Trophoblast cell (in vitro differentiated cells and primary cell): ENCODE data around the gene CKAP2L.

Source experiments
- DNase-seq, 2 donors: peaks; one replicate each; pipeline ENCODE4 v3.0.0-alpha.2; 2016
- H2AFZ ChIP-seq: 2 replicates; pipeline ENCODE4 v1.6.1; 2013; ENCODE audit warnings: low read length, moderate library complexity, mild to moderate bottlenecking; ENCODE audit not compliant: insufficient read depth, poor library complexity
- H2AK5ac ChIP-seq: 2 replicates; pipeline ENCODE4 v1.6.1; 2013; ENCODE audit warnings: mild to moderate bottlenecking, low read length
- H2BK120ac ChIP-seq: 2 replicates; pipeline ENCODE4 v1.6.1; 2013; ENCODE audit warnings: low read length, mild to moderate bottlenecking, moderate library complexity; ENCODE audit not compliant: insufficient read depth, poor library complexity
- H2BK12ac ChIP-seq: 2 replicates; pipeline ENCODE4 v1.6.1; 2013; ENCODE audit warnings: mild to moderate bottlenecking, low read length, moderate library complexity
- H2BK5ac ChIP-seq: 2 replicates; pipeline ENCODE4 v1.6.1; 2013; ENCODE audit warnings: low read length, low read depth, moderate library complexity, mild to moderate bottlenecking; ENCODE audit not compliant: poor library complexity
- H3K14ac ChIP-seq: 2 replicates; pipeline ENCODE4 v1.6.1; 2013; ENCODE audit warnings: mild to moderate bottlenecking, low read length
- H3K18ac ChIP-seq: 2 replicates; pipeline ENCODE4 v1.6.1; 2013; ENCODE audit warnings: mild to moderate bottlenecking, low read length
- H3K23ac ChIP-seq: 2 replicates; pipeline ENCODE4 v1.6.1; 2013; ENCODE audit warnings: low read length
- H3K27ac ChIP-seq: 2 replicates; pipeline ENCODE4 v1.5.1; 2013; ENCODE audit warnings: low read depth, mild to moderate bottlenecking, inconsistent platforms, low read length, moderate library complexity
- H3K27me3 ChIP-seq: 2 replicates; pipeline ENCODE4 v1.6.1; 2013; ENCODE audit warnings: inconsistent platforms, mild to moderate bottlenecking, low read length, moderate library complexity; ENCODE audit not compliant: insufficient read depth
- H3K36me3 ChIP-seq, 2 experiments: 1 replicate in 1 of 2; 2 replicates in 1 of 2; pipeline ENCODE4 v1.6.1; 2013; ENCODE audit warnings: low read length in 2 of 2, mild to moderate bottlenecking in 2 of 2, moderate library complexity in 1 of 2; ENCODE audit not compliant: insufficient read depth in 2 of 2, control insufficient read depth in 1 of 2
- H3K4ac ChIP-seq: 2 replicates; pipeline ENCODE4 v1.6.1; 2013; ENCODE audit warnings: low read depth, mild to moderate bottlenecking, low read length, moderate library complexity
- H3K4me1 ChIP-seq, 2 experiments: 1 replicate in 1 of 2; 2 replicates in 1 of 2; pipeline ENCODE4 v1.6.1; 2013; ENCODE audit warnings: low read length in 2 of 2, mild to moderate bottlenecking in 2 of 2, moderate library complexity in 1 of 2; ENCODE audit not compliant: insufficient read depth in 2 of 2, control insufficient read depth in 1 of 2
- H3K4me2 ChIP-seq: 2 replicates; pipeline ENCODE4 v1.6.1; 2013; ENCODE audit warnings: inconsistent platforms, mild to moderate bottlenecking, low read length, moderate library complexity
- H3K4me3 ChIP-seq: 2 replicates; pipeline ENCODE4 v1.5.1; 2013; ENCODE audit warnings: mild to moderate bottlenecking, low read depth, low read length, inconsistent platforms
- H3K79me1 ChIP-seq: one replicate; pipeline ENCODE4 v1.6.1; 2013; ENCODE audit warnings: low read length
- H3K79me2 ChIP-seq: 2 replicates; pipeline ENCODE4 v1.6.1; 2013; ENCODE audit warnings: low read length, mild to moderate bottlenecking; ENCODE audit not compliant: control insufficient read depth, insufficient read depth, poor library complexity
- H3K9ac ChIP-seq: 2 replicates; pipeline ENCODE4 v1.6.1; 2013; ENCODE audit warnings: mild to moderate bottlenecking, low read length
- H3K9me3 ChIP-seq: 2 replicates; pipeline ENCODE4 v1.6.1; 2013; ENCODE audit warnings: low read depth, mild to moderate bottlenecking, control low read depth, inconsistent platforms, low read length; ENCODE audit not compliant: insufficient read depth
- H4K12ac ChIP-seq: 2 replicates; pipeline ENCODE4 v1.6.1; 2013; ENCODE audit warnings: low read depth, mild to moderate bottlenecking, low read length, moderate library complexity
- H4K8ac ChIP-seq: 2 replicates; pipeline ENCODE4 v1.6.1; 2013; ENCODE audit warnings: low read depth, mild to moderate bottlenecking, low read length, moderate library complexity
- H4K91ac ChIP-seq: one replicate; pipeline ENCODE4 v1.6.1; 2013; ENCODE audit warnings: low read depth, mild to moderate bottlenecking, low read length, moderate library complexity
- WGBS: extraction: QIAGEN DNeasy Blood & Tissue Kit; methylation state at CpG from one replicate; pipeline ENCODE4 v1.1.7; 2013; ENCODE audit warnings: missing lambda C conversion rate; ENCODE audit not compliant: insufficient read length, insufficient coverage; ENCODE audit errors: extremely low coverage; 5-methylcytosine and 5-hydroxymethylcytosine counted together

CKAP2L gene

DNA sequence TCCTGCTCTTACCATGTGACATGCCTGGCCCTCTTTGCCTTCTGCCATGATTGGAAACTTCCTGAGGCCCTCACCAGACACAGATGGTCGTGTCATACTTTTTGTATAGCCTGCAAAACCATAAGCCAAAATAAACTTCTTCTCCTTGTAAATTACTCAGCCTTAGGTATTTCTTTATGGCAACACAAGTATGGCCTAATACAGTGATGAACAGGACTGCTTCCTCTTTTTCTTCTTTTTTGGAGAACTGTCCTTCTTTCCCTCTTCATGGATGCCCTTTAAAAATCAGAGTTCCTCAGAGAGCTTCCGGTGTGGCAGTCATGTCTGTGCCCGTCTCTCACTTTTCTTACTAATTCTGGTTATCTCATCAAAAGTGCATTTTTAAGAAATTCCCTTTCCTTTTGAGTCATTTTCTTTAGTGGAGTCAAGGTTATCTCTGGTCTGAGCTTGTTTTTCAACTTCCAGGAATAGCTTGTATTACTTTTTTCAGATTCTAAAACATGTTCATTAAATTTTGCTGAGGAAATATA lies 29.1 kb upstream of the CKAP2L start:
- H3K9ac ChIP-seq, result no peak overlapping the region
- no peak overlapping the region for H2BK5ac ChIP-seq
- no peak overlapping the region for H4K91ac ChIP-seq
- no peak overlapping the region for H3K4me2 ChIP-seq
- no peak overlapping the region for H2AK5ac ChIP-seq
- peaks cover 4% of the 10 kb centered on the region for H3K9me3 ChIP-seq
- no peak overlapping the region for H2AFZ ChIP-seq
- no peaks in the 10 kb centered on the region for H3K79me1 ChIP-seq
- H3K27ac ChIP-seq, result no peak overlapping the region
- H3K36me3 ChIP-seq, result no peaks in the 10 kb centered on the region
- no peak overlapping the region for H2BK12ac ChIP-seq
- no peak overlapping the region for H3K14ac ChIP-seq
- H3K4me3 ChIP-seq, result no peak overlapping the region
- H4K12ac ChIP-seq, result no peak overlapping the region
- no peak overlapping the region for H3K23ac ChIP-seq
- no peaks in the 10 kb centered on the region for H3K27me3 ChIP-seq
- peak overlapping the region; percentile 36 for H2BK120ac ChIP-seq
- no CpG with 5 or more reads among the region's 3 CpGs for WGBS
- no peak overlapping the region for H3K18ac ChIP-seq
- H3K4ac ChIP-seq, result no peak overlapping the region
- H3K79me2 ChIP-seq, result no peaks in the 10 kb centered on the region
- DNase-seq, result peak; percentile 29 to 90
- H3K4me1 ChIP-seq, result peaks cover 3 to 14% of the 10 kb centered on the region in 2 experiments
- no peak overlapping the region for H4K8ac ChIP-seq

DNA sequence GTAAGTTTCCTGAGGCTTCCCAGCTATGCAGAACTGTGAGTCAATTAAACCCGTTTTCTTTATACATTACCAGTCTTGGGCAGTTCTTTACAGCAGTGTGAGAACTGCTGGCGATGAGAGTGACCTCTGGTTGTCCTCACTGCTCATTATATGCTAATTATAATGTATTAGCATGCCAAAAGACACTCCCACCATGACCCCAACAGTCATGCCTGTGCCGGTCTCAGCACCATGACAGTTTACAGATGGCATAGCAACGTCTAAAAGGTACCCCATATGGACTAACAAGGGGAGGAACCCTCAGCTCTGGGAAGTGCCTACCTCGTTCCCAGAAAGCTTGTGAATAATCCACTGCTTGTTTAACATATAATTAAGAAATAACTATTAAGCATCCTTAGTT lies 28.0 kb upstream of the CKAP2L start:
- Histone ChIP-seq H3K79me1 (no peaks in the 10 kb centered on the region), H2AFZ (no peak overlapping the region), H4K12ac (no peak overlapping the region), H3K18ac (no peak overlapping the region), H3K4me1 (peaks cover 3 to 14% of the 10 kb centered on the region in 2 experiments), H3K36me3 (no peaks in the 10 kb centered on the region), H3K4me2 (no peak overlapping the region), H2BK5ac (no peak overlapping the region), H3K27me3 (no peaks in the 10 kb centered on the region), H2BK12ac (no peak overlapping the region), H4K91ac (no peak overlapping the region), H2BK120ac (no peak overlapping the region), H3K4me3 (no peak overlapping the region), H3K23ac (no peak overlapping the region), H2AK5ac (no peak overlapping the region), H4K8ac (no peak overlapping the region), H3K9ac (no peak overlapping the region), H3K27ac (no peak overlapping the region), H3K9me3 (peaks cover 4% of the 10 kb centered on the region), H3K4ac (no peak overlapping the region), H3K79me2 (no peaks in the 10 kb centered on the region), H3K14ac (no peak overlapping the region)
- no CpG with 5 or more reads among the region's 5 CpGs for WGBS
- DNase-seq, result peak in 1 of 2 donors; percentile 44

DNA sequence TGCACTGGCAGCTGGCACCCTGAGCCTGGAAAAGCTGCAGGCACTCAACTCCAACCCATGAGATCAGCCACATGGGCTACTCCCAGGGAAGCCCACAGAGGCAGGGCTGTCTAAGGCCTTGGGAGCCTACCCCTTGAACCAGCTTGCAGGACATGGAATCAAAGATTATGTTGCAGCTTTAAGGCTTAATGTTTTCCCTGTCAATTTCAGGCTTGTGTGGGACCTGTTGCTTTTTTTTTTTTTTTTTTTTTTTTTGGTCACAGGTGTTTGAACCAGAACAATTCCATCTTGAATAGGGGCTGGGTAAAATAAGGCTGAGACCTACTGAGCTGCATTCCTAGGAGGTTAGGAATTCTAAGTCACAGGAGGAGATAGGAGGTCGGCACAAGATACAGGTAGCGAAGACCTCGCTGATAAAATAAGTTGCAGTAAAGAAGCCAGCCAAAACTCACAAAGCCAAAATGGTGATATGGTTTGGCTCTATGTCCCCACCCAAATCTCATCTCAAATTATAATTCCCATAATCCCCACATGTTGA lies 27.4 kb upstream of the CKAP2L start:
- Histone ChIP-seq H3K4ac (no peak overlapping the region), H3K79me2 (no peaks in the 10 kb centered on the region), H2AK5ac (no peak overlapping the region), H3K4me3 (no peak overlapping the region), H3K4me1 (peaks cover 3 to 14% of the 10 kb centered on the region in 2 experiments), H3K18ac (no peak overlapping the region), H4K12ac (no peak overlapping the region), H3K23ac (no peak overlapping the region), H2AFZ (no peak overlapping the region), H3K27ac (no peak overlapping the region), H4K91ac (no peak overlapping the region), H2BK120ac (no peak overlapping the region), H3K9me3 (peaks cover 4% of the 10 kb centered on the region), H3K14ac (no peak overlapping the region), H3K4me2 (no peak overlapping the region), H3K9ac (no peak overlapping the region), H3K79me1 (no peaks in the 10 kb centered on the region), H2BK5ac (no peak overlapping the region), H4K8ac (no peak overlapping the region), H3K36me3 (no peaks in the 10 kb centered on the region), H2BK12ac (no peak overlapping the region), H3K27me3 (no peaks in the 10 kb centered on the region)
- DNase-seq, result peak; percentile 58 to 85
- WGBS, result no CpG with 5 or more reads among the region's 3 CpGs

DNA sequence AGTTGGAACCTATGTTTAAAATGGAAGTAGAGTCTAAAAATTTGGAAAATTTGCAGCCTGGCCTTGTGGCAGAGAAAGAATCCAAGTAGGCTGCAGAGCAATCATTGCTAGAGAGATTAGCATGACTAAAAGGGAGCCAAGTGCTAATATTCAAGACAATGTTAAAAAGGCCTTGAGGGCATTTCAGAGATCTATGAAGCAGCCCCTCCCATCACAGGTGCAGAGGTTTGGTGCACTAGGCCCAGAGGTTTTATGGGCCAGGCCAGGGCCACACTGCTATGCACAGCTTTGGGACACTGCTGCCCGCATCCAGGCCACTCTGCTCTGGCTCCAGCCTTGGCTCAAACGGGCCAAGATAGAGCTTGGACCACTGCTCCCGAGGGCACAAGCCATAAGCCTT lies 26.6 kb upstream of the CKAP2L start:
- H3K4ac ChIP-seq, result no peak overlapping the region
- peaks cover 3 to 14% of the 10 kb centered on the region in 2 experiments for H3K4me1 ChIP-seq
- peaks cover 4% of the 10 kb centered on the region for H3K9me3 ChIP-seq

More for the DNA sequence above, 26.6 kb upstream of the CKAP2L start:
- Histone ChIP-seq H3K36me3 (no peaks in the 10 kb centered on the region), H3K27ac (no peak overlapping the region), H3K79me1 (no peaks in the 10 kb centered on the region), H4K12ac (no peak overlapping the region), H4K91ac (no peak overlapping the region), H3K18ac (no peak overlapping the region), H4K8ac (no peak overlapping the region), H2BK12ac (no peak overlapping the region), H2BK5ac (no peak overlapping the region), H3K27me3 (no peaks in the 10 kb centered on the region), H3K14ac (no peak overlapping the region), H3K4me3 (no peak overlapping the region), H3K79me2 (no peaks in the 10 kb centered on the region), H2AFZ (no peak overlapping the region), H2AK5ac (no peak overlapping the region), H3K23ac (no peak overlapping the region), H3K4me2 (no peak overlapping the region), H3K9ac (no peak overlapping the region), H2BK120ac (no peak overlapping the region)
- WGBS, result no CpG with 5 or more reads among the region's 3 CpGs
- DNase-seq, result peak; percentile 33 to 69
